Panc1 (cell line): ENCODE measurements around the gene TRIB2.

Source experiments
- POLR2AphosphoS5 ChIP-seq: IDR thresholded peaks from 2 replicates; pipeline ENCODE4 v1.6.1; 2012; ENCODE audit warnings: mild to moderate bottlenecking, low read depth, low read length, moderate library complexity
- SIN3A ChIP-seq: IDR thresholded peaks from 2 replicates; pipeline ENCODE4 v1.6.1; 2012; ENCODE audit warnings: low read depth, mild to moderate bottlenecking, low read length, moderate library complexity, borderline replicate concordance; ENCODE audit not compliant: insufficient read depth
- TF ChIP-seq, protein P1 (sequence below): fragments of 450-650 bp; IDR thresholded peaks from 2 replicates; pipeline ENCODE4 v1.5.1; 2017; ENCODE audit warnings: mild to moderate bottlenecking
- TF ChIP-seq, protein P2 (sequence below), 2 experiments: IDR thresholded peaks; 2 replicates each; pipeline ENCODE4 v1.6.1; 2011 to 2012; ENCODE audit warnings: low read depth in 2 of 2, control low read depth in 1 of 2, low read length in 1 of 2, mild to moderate bottlenecking in 1 of 2, moderate library complexity in 1 of 2; ENCODE audit not compliant: insufficient read depth in 1 of 2

- TF ChIP-seq, protein P1, sequence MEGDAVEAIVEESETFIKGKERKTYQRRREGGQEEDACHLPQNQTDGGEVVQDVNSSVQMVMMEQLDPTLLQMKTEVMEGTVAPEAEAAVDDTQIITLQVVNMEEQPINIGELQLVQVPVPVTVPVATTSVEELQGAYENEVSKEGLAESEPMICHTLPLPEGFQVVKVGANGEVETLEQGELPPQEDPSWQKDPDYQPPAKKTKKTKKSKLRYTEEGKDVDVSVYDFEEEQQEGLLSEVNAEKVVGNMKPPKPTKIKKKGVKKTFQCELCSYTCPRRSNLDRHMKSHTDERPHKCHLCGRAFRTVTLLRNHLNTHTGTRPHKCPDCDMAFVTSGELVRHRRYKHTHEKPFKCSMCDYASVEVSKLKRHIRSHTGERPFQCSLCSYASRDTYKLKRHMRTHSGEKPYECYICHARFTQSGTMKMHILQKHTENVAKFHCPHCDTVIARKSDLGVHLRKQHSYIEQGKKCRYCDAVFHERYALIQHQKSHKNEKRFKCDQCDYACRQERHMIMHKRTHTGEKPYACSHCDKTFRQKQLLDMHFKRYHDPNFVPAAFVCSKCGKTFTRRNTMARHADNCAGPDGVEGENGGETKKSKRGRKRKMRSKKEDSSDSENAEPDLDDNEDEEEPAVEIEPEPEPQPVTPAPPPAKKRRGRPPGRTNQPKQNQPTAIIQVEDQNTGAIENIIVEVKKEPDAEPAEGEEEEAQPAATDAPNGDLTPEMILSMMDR: no peak
- TF ChIP-seq, protein P2, sequence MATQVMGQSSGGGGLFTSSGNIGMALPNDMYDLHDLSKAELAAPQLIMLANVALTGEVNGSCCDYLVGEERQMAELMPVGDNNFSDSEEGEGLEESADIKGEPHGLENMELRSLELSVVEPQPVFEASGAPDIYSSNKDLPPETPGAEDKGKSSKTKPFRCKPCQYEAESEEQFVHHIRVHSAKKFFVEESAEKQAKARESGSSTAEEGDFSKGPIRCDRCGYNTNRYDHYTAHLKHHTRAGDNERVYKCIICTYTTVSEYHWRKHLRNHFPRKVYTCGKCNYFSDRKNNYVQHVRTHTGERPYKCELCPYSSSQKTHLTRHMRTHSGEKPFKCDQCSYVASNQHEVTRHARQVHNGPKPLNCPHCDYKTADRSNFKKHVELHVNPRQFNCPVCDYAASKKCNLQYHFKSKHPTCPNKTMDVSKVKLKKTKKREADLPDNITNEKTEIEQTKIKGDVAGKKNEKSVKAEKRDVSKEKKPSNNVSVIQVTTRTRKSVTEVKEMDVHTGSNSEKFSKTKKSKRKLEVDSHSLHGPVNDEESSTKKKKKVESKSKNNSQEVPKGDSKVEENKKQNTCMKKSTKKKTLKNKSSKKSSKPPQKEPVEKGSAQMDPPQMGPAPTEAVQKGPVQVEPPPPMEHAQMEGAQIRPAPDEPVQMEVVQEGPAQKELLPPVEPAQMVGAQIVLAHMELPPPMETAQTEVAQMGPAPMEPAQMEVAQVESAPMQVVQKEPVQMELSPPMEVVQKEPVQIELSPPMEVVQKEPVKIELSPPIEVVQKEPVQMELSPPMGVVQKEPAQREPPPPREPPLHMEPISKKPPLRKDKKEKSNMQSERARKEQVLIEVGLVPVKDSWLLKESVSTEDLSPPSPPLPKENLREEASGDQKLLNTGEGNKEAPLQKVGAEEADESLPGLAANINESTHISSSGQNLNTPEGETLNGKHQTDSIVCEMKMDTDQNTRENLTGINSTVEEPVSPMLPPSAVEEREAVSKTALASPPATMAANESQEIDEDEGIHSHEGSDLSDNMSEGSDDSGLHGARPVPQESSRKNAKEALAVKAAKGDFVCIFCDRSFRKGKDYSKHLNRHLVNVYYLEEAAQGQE (IDR thresholded peaks at IDR 0.05; ENCODE audit: insufficient read depth in 1 of 2, low read depth in 2 of 2, low read length in 1 of 2): no peak
- no peak for TF ChIP-seq POLR2AphosphoS5
- TF ChIP-seq SIN3A: no peak
Measured at GRCh38 chr2:12770300-12770968, 53.7 kb downstream of the TRIB2 start.
